ENCODE data around the gene EEF1A2. TPM values are rescaled to one million over a fixed set of nuclear protein-coding genes. Genes with fewer than 3 reads are reported as not detected.
A peak's percentile ranks its signal among the peaks of the same experiment; 100 is the strongest.

The EEF1A2 gene
- total RNA-seq (2021) (75.2 and 90.2 TPM in 2 replicates), Bru-seq, nascent RNA (percentile 42 among the genes with signal in this experiment), BruChase-seq, experiment 1, labeled RNA remaining after a 2-hour chase (percentile 51 among the genes with signal in this experiment), BruChase-seq, experiment 2, labeled RNA remaining after a 6-hour chase (percentile 62 among the genes with signal in this experiment)
- long read RNA-seq, transcript EEF1A2-201 (8 exons, 2,014 nt), result major isoform, 66 of 76 reads
- long read RNA-seq, partial matches to known transcripts, result 6 of 76 reads
- long read RNA-seq, other reads (novel, unspliced or antisense), result 4 of 76 reads

DNA sequence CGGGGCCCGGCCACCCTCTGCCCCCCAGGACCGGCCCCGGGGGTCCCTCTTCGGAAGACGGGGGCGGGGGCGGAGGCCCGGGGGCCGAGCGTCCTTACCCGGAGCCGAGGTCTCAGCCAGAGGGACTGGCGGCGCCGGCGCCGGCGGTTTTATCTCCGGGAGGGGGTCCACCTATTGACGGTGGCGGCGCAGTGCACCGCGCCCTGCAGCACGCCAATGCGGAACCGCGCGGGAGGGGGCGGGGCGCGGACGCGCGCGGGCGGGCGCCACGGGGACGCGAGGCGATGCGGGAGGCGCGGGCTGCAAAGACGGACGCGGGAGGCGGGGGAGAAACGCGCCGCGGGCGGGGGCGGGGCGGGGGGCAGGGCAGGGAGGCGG lies at the start of gene EEF1A2:
EEF1A2 (minus strand) TSS at position 124 of the 378 bp plus-strand sequence. CDS start 1,320 bp downstream, outside the sequence.
- peaks cover 3% of the 10 kb centered on the region; the same call in 1 of the 2 replicates for H4K20me1 ChIP-seq (ENCODE audit: insufficient read depth)
- intact Hi-C loops (cut with micrococcal nuclease; ENCODE audit: unreplicated experiment), result loop anchor here (10.0 kb wide), 1 partner anchor 54 kb away; no protein-coding TSS in a partner anchor
- H3K36me3 ChIP-seq (ENCODE audit: low read depth), result no peaks in the 10 kb centered on the region
- H3F3A ChIP-seq (ENCODE audit: insufficient read depth, low read depth), result peaks cover 9% of the 10 kb centered on the region
- H3K9me3 ChIP-seq (ENCODE audit: insufficient read depth, low read depth), result no peaks in the 10 kb centered on the region
- H3K4me3 ChIP-seq, result peak within 1 kb of the TSS; percentile 50; the same call in 1 of the 2 replicates
- TF ChIP-seq, protein P1, sequence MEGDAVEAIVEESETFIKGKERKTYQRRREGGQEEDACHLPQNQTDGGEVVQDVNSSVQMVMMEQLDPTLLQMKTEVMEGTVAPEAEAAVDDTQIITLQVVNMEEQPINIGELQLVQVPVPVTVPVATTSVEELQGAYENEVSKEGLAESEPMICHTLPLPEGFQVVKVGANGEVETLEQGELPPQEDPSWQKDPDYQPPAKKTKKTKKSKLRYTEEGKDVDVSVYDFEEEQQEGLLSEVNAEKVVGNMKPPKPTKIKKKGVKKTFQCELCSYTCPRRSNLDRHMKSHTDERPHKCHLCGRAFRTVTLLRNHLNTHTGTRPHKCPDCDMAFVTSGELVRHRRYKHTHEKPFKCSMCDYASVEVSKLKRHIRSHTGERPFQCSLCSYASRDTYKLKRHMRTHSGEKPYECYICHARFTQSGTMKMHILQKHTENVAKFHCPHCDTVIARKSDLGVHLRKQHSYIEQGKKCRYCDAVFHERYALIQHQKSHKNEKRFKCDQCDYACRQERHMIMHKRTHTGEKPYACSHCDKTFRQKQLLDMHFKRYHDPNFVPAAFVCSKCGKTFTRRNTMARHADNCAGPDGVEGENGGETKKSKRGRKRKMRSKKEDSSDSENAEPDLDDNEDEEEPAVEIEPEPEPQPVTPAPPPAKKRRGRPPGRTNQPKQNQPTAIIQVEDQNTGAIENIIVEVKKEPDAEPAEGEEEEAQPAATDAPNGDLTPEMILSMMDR (conservative IDR thresholded peaks at IDR 0.05), result no peak
- no peak for TF ChIP-seq EZH2 (IDR thresholded peaks at IDR 0.05; ENCODE audit: low read depth)
- no peaks in the 10 kb centered on the region for H3K4me1 ChIP-seq (replicated peaks; ENCODE audit: insufficient read depth)
- no peak within 1 kb of the TSS for H2AFZ ChIP-seq
- no peaks in the 10 kb centered on the region for H3K9me2 ChIP-seq (ENCODE audit: insufficient read depth)
- no TSS peak for BruUV-seq (replicated peaks)
- peaks cover 36% of the 10 kb centered on the region for H3K27me3 ChIP-seq (ENCODE audit: insufficient read depth, low read depth)
- no peaks in the 10 kb centered on the region for H3K79me2 ChIP-seq (ENCODE audit: low read depth)
- ChIA-PET POLR2A (ENCODE audit: unreplicated experiment) (no interaction called here), CTCF (no interaction called here)
- H3K27ac ChIP-seq, result no peak within 1 kb of the TSS
- H3K4me2 ChIP-seq, result peak within 1 kb of the TSS; percentile 51
- peak in 1 of 2 experiments; percentile 32 for DNase-seq

DNA sequence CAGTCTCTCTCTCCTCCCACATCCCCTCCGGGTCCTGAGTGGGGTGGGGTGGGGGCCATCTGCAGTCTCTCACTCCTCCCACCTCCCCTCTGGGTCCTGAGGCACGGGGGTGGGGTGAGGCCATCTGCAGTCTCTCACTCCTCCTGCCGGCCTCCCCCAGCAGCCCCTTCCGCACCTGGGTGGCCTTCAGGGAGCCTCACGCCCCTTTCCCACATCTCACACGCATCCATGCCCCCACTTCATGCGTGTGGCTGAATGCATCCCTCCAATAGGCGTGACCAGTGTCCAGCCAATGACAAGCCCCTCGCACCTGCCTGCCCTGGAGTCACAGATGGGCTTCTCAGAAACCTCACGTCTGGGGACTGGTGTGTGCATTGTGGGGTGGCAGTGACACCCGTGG lies 49.7 kb upstream of the EEF1A2 start:
- no peaks in the 10 kb centered on the region for H3K9me3 ChIP-seq (ENCODE audit: insufficient read depth, low read depth)
- H3K4me1 ChIP-seq (replicated peaks; ENCODE audit: insufficient read depth), result peaks cover 60% of the 10 kb centered on the region
- no peaks in the 10 kb centered on the region for H3K79me2 ChIP-seq (ENCODE audit: low read depth)
- H3K27me3 ChIP-seq (ENCODE audit: insufficient read depth, low read depth), result no peaks in the 10 kb centered on the region
- H4K20me1 ChIP-seq (ENCODE audit: insufficient read depth), result no peaks in the 10 kb centered on the region
- BruUV-seq (replicated peaks), result no TSS peak
- H3F3A ChIP-seq (ENCODE audit: insufficient read depth, low read depth), result peaks cover 39% of the 10 kb centered on the region; the same call in 1 of the 2 replicates
- no peak overlapping the region for H2AFZ ChIP-seq
- no peak overlapping the region for H3K4me3 ChIP-seq
- intact Hi-C loops (cut with micrococcal nuclease; ENCODE audit: unreplicated experiment), result no loop called here
- ChIA-PET CTCF (no interaction called here), POLR2A (ENCODE audit: unreplicated experiment) (no interaction called here)
- no peaks in the 10 kb centered on the region for H3K36me3 ChIP-seq (ENCODE audit: low read depth)
- no peaks in the 10 kb centered on the region for H3K9me2 ChIP-seq (ENCODE audit: insufficient read depth)
- H3K4me2 ChIP-seq, result peak overlapping the region; percentile 7; the same call in 1 of the 2 replicates
- H3K27ac ChIP-seq, result no peak overlapping the region
- no peak for DNase-seq
- TF ChIP-seq, protein P1 (conservative IDR thresholded peaks at IDR 0.05), result no peak
- TF ChIP-seq EZH2 (IDR thresholded peaks at IDR 0.05; ENCODE audit: low read depth), result no peak

DNA sequence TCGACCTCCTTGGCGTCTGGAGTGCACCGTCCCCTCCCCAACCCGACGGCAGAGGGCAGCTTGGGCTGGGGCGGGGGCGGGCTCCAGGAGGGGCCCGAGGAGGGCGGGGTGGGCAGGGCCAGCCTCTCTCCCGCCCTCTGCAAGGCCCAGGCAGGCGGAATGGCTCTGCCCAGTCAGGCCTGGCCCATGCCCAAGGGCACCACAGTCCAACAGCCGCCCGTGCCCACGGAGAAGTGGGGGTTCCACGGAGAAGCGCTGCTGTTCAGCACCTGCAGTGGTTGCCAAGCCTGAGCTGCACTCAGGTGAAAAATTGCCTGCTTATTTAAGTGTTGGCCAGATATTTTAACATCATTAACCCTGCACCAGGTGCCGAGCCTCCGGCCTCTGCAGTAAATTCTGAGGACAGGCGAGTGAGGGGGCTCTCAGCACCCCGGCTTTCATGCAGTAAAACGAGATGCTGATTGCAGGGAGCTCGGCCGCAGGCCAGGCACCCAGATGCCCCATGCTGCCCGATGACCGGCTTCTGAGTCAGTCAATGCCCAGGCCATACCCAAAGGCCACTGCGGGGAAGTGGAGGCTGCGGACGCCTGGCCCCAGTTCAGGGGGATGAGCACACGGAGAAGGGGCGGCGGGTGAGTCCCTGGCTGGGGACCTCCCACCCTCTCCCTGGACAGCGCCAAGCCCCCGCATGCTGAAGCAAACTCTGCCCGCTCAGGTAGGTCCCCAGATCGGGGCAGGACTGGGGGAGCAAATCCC lies 49.0 kb upstream of the EEF1A2 start, which contains the start of gene SRMS:
SRMS (minus strand) TSS at position 25 of the 756 bp plus-strand sequence. CDS start 286 bp downstream, outside the sequence.
- BruUV-seq (replicated peaks), result no TSS peak
- peak within 1 kb of the TSS; percentile 7; the same call in 1 of the 2 replicates for H3K4me2 ChIP-seq
- H3K9me2 ChIP-seq (ENCODE audit: insufficient read depth), result no peaks in the 10 kb centered on the region
- ChIA-PET POLR2A (ENCODE audit: unreplicated experiment) (interaction anchor here (0.6 kb wide), 1 partner anchor 433 kb away, joined by 5 read pairs; the partner anchor contains the start of gene PRPF6), CTCF (no interaction called here)
- no peaks in the 10 kb centered on the region for H4K20me1 ChIP-seq (ENCODE audit: insufficient read depth)
- no peaks in the 10 kb centered on the region for H3K36me3 ChIP-seq (ENCODE audit: low read depth)
- no peaks in the 10 kb centered on the region for H3K27me3 ChIP-seq (ENCODE audit: insufficient read depth, low read depth)
- no peak for TF ChIP-seq EZH2 (IDR thresholded peaks at IDR 0.05; ENCODE audit: low read depth)
- TF ChIP-seq, protein P1 (conservative IDR thresholded peaks at IDR 0.05), result no peak
- H3K4me3 ChIP-seq, result no peak within 1 kb of the TSS
- peaks cover 64% of the 10 kb centered on the region for H3K4me1 ChIP-seq (replicated peaks; ENCODE audit: insufficient read depth)
- no peaks in the 10 kb centered on the region for H3K79me2 ChIP-seq (ENCODE audit: low read depth)
- DNase-seq, result no peak
- intact Hi-C loops (cut with micrococcal nuclease; ENCODE audit: unreplicated experiment), result no loop called here
- no peak within 1 kb of the TSS for H2AFZ ChIP-seq
- H3K27ac ChIP-seq, result no peak within 1 kb of the TSS
- no peaks in the 10 kb centered on the region for H3K9me3 ChIP-seq (ENCODE audit: insufficient read depth, low read depth)
- peaks cover 40% of the 10 kb centered on the region; the same call in 1 of the 2 replicates for H3F3A ChIP-seq (ENCODE audit: insufficient read depth, low read depth)

All from PC-9 (cell line).